ENCODE results near the gene STEAP1B. TPM values are rescaled to one million over a fixed set of nuclear protein-coding genes. Genes with fewer than 3 reads are reported as not detected.
A peak's percentile ranks its signal among the peaks of the same experiment; 100 is the strongest.

Gene STEAP1B
- total and polyA plus RNA-seq, 2 of the 4 experiments (the other 2 are of a cell fraction), result 7.9 to 13.8 TPM

- Histone ChIP-seq H3K9me1 (ENCODE audit: insufficient read depth, low read length) (0 out of 2 replicates have a peak, but pooled peaks cover 3% of the 10 kb centered on the region), H3K14ac (replicated peaks; ENCODE audit: low read depth, low read length) (no peak overlapping the region), H3K27me3 (ENCODE audit: control insufficient read depth, insufficient read depth, low read length) (no peaks in the 10 kb centered on the region), H2BK120ac (ENCODE audit: low read depth, low read length) (no peak overlapping the region), H4K8ac (ENCODE audit: low read depth in 2 of 2, low read length in 2 of 2) (no peak overlapping the region), H3K56ac (ENCODE audit: extremely low read depth, insufficient read depth, low read length) (no peak overlapping the region), H2BK5ac (ENCODE audit: low read depth, low read length, poor library complexity, severe bottlenecking) (no peak overlapping the region), H2BK20ac (ENCODE audit: low read depth, low read length) (no peak overlapping the region), H2AFZ (replicated peaks; ENCODE audit: low read length, poor library complexity) (no peak overlapping the region), H2AK5ac (ENCODE audit: low read depth, low read length) (no peak overlapping the region), H3K23ac (ENCODE audit: low read depth, low read length) (no peak overlapping the region), H3K4me2 (ENCODE audit: low read depth, low read length) (no peak overlapping the region), H3K27ac (ENCODE audit: insufficient read depth, low read length) (no peak overlapping the region), H3K18ac (ENCODE audit: low read depth, low read length) (no peak overlapping the region), H3K79me1 (ENCODE audit: low read depth in 1 of 2, low read length in 2 of 2) (no peaks in the 10 kb centered on the region), H2AK9ac (replicated peaks; ENCODE audit: low read depth, low read length, poor library complexity) (no peak overlapping the region), H4K20me1 (ENCODE audit: insufficient read depth, low read length) (no peaks in the 10 kb centered on the region), H4K91ac (ENCODE audit: insufficient read depth, low read depth, low read length) (no peak overlapping the region), H2BK15ac (ENCODE audit: low read depth, low read length) (no peak overlapping the region), H4K5ac (ENCODE audit: low read depth, low read length) (no peak overlapping the region), H3K9ac (ENCODE audit: low read depth, low read length) (no peak overlapping the region), H3K4ac (ENCODE audit: low read depth, low read length) (no peak overlapping the region), H3K36me3 (ENCODE audit: control insufficient read depth, insufficient read depth, low read length) (no peaks in the 10 kb centered on the region), H3K4me1 (ENCODE audit: control insufficient read depth, insufficient read depth, low read length) (peaks cover 1% of the 10 kb centered on the region; the same call in 1 of the 2 replicates), H3K4me3 (ENCODE audit: insufficient read depth, low read depth, low read length) (no peak overlapping the region), H3K9me3 (ENCODE audit: control insufficient read depth, insufficient read depth, low read length) (no peaks in the 10 kb centered on the region)
- peak; percentile 32; the same call in 1 of the 2 replicates for ATAC-seq (ENCODE audit: low read depth)
- no TSS peak for BruUV-seq (replicated peaks)
- WGBS, 2 experiments (ENCODE audit: extremely low coverage in 2 of 2, insufficient read length in 1 of 2), result no CpG with 5 or more reads among the region's 2 CpGs
- intact Hi-C loops (cut with micrococcal nuclease) (no loop called here), dilution Hi-C loops (cut with HindIII; ENCODE audit: low sequenced_read_pairs, unreplicated experiment) (no loop called here), in situ Hi-C loops (cut with MboI; ENCODE audit: low sequenced_read_pairs) (no loop called here)
- peak; percentile 50 for DNase-seq
- POLR2A ChIA-PET (ENCODE audit: unreplicated experiment), result no interaction called here
- CTCF ChIA-PET, result no interaction called here
- TF ChIP-seq RFX5 (IDR thresholded peaks at IDR 0.05; ENCODE audit: low read depth, low read length), result no peak
- TF ChIP-seq RCOR1 (IDR thresholded peaks at IDR 0.05; ENCODE audit: insufficient replicate concordance, low read length), result no peak
- TF ChIP-seq FOS (IDR thresholded peaks at IDR 0.05; ENCODE audit: low read depth, low read length), result no peak
- TF ChIP-seq MAFK (IDR thresholded peaks at IDR 0.05; ENCODE audit: low read depth, low read length), result no peak
Measured at GRCh38 chr7:22429386-22429785, 70.6 kb downstream of the STEAP1B start.
